HK-2 (cell line): ENCODE data around the gene LRRK1.

Experiments used
- DNase-seq: peaks from one replicate; pipeline ENCODE4 v3.0.0-alpha.2; 2018; ENCODE audit not compliant: unreplicated experiment

Gene LRRK1

DNA sequence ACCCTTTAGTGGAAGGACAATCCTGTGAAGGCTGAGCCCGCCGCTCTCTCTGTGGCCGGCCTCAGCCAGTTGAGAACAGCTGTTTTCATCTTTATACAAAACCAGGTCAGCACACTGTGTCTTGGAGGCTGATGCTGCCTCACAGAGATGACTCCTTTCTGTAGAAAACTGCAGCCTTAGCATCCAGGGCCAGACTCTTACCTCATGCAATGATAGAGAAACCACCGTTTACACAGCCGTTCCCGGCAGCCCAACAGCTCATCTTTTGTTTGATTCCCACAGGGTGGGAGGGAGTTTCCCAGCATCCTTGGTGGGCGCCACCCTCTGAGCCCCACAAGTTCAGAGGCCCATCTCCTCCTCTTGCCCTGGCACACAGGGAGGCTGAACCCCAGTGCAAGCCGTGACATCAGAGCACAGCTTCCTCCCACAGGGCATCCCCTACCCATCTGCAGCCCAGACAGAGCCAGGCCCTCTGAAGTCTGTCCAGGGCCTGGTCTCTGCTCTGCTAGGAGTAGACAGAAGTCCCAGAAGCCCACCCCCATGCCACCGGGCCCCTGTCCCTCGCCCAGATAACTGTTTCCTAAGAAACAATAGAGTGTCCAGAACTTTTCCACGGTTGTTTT, 105.0 kb downstream of the LRRK1 start:
- no peak for DNase-seq

GRCh38 chr15:101024706-101025500, 105.7 kb downstream of the LRRK1 start:
- DNase-seq, result no peak

DNA sequence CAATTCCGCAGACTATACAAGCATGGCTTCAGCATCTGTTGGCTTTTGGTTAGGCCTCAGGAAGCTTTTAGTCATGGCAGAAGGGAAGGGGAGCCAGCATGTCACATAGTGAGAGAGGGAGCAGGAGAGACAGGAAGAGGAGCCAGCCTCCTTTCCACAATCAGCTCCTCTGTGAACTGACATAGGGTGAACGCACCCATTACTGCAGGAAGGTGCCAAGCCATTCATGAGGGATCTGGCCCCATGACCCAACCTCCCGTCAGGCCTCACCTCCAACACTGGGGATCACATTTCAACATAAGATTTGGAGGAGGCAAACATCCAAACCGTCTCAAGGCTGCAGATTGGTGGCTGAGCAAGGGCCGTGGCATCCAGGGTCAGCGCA, 106.3 kb downstream of the LRRK1 start:
- DNase-seq, result no peak

GRCh38 chr15:101025896-101026631, 106.9 kb downstream of the LRRK1 start:
- DNase-seq, result no peak

GRCh38 chr15:101026656-101027272, 107.6 kb downstream of the LRRK1 start:
- DNase-seq, result no peak

DNA sequence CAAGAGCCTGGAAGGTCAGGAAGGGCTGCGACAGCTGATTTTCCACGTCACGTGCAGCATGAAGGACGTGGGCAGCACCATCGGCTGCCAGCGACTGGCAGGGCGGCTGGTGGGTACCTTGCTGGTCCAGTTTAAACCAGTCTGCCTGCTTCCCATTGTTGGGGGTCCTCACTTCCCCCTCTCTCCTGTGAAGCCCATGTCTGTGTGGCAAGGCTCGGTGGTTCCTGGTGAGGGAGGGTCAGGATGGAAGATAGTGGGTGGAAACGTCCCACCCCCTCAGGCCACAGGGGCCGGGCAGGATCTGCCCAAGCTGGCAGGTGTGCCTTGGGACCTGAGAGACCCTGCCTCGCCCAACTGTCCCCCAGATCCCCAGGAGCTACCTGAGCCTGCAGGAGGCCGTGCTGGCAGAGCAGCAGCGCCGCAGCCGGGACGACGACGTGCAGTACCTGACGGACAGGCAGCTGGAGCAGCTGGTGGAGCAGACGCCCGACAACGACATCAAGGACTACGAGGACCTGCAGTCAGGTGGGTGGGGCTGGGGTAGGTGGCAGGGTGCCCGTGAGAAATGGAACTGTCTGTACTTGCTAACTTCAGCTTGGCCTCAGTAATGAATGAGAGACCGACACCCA, 108.2 kb downstream of the LRRK1 start:
- DNase-seq, result no peak

- no peak for DNase-seq
These were observed 108.8 kb downstream of the LRRK1 start for GRCh38 chr15:101027920-101028319.

- no peak for DNase-seq
These were observed 109.2 kb downstream of the LRRK1 start for GRCh38 chr15:101028321-101028720.

GRCh38 chr15:101028772-101029438, 109.7 kb downstream of the LRRK1 start:
- DNase-seq, result no peak

DNA sequence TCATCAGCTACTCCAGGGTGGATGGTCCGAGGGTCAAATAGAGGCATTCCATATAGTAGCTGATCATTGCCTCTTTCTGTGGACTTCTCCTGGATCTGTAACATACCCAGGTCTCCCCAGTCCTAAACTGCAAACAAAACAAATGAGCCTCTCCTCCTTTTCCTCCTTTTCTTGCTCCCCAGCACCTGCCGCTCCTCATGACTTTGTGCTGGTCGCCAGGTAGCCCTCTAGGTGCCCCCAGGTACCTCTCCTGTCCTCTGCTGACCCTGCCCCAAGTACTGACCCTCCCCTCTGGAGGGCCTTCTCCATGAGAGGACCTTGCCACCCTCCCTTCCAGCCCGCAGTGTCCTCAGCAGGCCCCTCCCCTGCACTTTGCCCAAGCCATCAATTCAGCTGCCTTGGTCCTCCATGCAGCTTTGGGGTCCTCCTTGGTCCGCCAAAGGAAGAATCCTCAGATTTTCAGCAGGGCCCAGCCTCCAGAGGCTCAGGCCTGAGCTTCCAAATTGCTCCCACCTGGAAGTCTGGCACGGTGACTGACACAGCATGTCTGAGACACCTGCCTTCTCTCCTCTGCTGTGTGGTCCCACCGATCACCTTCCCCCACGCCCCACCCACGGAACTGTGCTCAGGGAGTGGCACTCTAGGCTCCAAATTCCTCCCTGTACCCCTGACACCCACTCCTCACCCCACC, 111.0 kb downstream of the LRRK1 start:
- DNase-seq, result no peak

- no peak for DNase-seq
These were observed 112.1 kb downstream of the LRRK1 start for GRCh38 chr15:101031213-101031612.

- no peak for DNase-seq
These were observed 114.6 kb downstream of the LRRK1 start for GRCh38 chr15:101033801-101034200.

DNA sequence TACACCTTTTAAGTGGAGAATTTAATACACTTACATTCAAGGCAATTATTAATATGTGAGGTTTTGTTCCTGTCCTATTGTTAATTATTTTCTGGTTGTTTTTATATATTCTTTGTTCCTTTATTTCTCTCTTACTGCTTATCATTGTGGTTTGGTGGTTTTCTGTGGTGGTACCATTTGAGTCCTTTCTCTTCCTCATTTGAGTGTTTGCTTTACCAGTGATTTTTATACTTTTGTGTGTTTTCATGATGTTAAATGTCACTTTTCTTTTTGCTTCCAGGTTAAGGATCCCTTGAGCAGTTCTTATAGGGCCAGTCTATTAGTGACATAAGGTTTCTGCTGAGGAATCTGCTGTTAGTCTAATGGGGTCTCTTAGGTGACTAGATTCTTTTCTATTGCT, 116.5 kb downstream of the LRRK1 start:
- DNase-seq, result no peak

- no peak for DNase-seq
These were observed 117.0 kb downstream of the LRRK1 start for GRCh38 chr15:101036189-101036588.

DNA sequence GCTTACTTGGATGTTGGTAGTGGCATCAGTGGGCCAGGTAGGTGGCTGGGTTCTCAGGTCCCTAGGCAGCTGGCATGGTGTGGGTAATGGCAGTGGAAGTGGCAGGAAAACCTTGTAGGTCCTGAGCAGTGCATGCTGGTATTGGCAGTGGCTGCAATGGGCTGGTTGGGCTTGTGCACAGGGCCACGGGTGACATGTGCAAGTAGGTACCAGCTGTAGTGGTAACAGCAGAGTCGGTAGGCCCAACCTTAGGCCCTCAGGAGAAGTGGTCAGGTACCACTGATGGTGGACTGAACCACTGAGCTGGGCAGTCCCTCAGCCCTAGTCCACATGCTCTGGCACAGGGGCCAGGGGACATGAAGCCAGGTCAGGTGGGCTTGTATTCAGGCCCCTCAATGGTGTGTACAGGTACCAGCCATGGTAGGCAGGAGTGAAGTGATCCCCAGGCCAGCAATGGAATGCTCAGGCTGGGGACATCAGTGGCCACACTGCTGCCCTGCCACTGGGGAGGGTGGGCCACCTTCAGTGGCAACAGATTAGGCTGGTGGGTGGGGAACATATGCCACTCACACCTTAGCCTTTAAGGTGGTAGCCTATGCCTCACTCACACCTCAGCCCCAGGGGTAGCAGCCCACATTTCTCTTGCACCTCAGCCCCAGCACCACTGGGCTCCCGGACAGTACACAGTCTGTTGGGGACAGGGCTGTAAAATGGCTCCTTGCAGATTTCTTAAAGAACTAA, 118.1 kb downstream of the LRRK1 start:
- no peak for DNase-seq

DNA sequence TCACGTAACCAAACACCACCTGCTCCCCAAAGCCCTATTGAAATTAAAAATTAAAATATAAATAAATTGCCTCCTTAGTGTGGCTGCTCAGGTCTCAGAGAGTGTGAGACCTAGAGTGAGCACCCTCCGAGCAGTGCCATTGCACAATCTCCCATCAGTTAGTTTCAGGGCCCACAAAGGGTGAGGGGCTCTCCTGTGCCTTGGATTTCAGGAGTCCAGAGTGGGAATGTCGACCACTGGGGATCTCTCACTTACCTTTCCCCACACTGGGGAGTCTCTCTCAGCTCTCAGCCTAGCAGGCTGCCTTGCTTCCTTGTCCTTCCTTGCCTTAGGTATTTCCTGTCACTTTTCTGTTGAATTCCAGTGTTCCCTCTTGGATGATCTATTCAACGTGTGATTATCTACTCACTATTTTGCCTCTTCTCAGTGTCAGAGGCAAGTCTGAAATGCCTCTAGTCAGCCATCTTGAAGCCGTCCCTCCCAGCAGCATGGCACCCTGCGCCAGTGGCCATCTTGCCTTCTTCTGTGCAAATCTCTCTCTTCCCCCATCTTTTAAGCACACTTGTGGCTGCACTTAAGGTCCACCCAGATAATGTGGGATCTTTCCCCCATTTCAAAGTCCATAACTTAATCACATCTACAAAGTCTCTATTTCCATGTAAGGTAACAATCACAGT, 119.3 kb downstream of the LRRK1 start:
- DNase-seq, result no peak

- no peak for DNase-seq
These were observed 120.3 kb downstream of the LRRK1 start for GRCh38 chr15:101039461-101039860.

DNA sequence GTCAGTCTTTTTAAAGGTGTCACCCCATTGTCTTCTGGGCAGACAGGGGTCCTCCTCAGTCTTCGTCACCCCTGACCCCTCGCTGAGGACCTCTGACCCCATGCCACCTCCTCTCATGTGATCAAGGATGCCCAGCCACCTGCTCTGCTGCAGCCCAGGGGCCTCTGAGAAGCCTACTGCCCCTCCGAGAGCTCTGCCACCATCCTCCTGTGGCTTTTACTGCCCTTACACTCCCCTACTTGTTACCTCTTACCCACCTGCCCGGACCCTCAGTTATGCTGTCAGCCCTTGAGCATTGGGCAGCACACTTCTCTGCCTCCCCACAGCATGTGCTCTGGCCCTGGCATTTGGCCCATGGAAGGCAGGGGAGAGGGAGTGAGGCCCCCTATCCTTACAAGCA, 123.2 kb downstream of the LRRK1 start:
- no peak for DNase-seq

DNA sequence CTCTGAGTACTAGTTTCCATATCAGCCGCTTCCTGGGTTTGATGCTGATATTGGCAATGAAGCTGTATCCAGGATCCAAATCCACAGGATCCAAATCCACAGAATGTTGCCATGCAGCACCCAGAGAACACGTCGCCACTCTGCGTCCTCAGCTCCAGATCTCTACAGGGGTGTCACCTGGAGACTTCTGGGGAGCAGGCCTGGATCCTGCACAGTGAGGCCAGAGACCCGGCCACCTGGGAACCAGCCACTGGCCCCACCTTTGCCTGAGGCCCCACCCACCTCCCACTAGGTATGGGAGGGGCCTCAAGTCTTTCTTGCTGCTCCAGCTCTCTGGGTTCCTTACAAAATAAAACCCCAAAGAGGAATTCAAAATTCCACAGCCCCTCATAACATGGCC, 123.9 kb downstream of the LRRK1 start:
- no peak for DNase-seq
